Duodenal mucosa (tissue), 2 donors: ENCODE results near the gene CHST9.

ENCODE experiments used
- H3K27ac ChIP-seq: one replicate; pipeline ENCODE4 v1.7.0; 2013; ENCODE audit warnings: low read depth, low read length
- H3K27me3 ChIP-seq, 2 donors: one replicate each; pipeline ENCODE4 v1.7.0; 2013; ENCODE audit warnings: low read length in 2 of 2, control low read depth in 1 of 2; ENCODE audit not compliant: insufficient read depth in 2 of 2, control insufficient read depth in 1 of 2
- H3K36me3 ChIP-seq, 2 donors: one replicate each; pipeline ENCODE4 v1.7.0; 2013; ENCODE audit warnings: low read length in 2 of 2, control low read depth in 1 of 2; ENCODE audit not compliant: insufficient read depth in 2 of 2, control insufficient read depth in 1 of 2
- H3K4me1 ChIP-seq, 2 donors: one replicate each; pipeline ENCODE4 v1.7.0; 2013; ENCODE audit warnings: low read length in 2 of 2, control low read depth in 1 of 2; ENCODE audit not compliant: insufficient read depth in 2 of 2, control insufficient read depth in 1 of 2
- H3K4me3 ChIP-seq, 2 donors: one replicate each; pipeline ENCODE4 v1.7.0; 2013; ENCODE audit warnings: low read length in 2 of 2, low read depth in 1 of 2
- H3K9ac ChIP-seq, 2 donors: one replicate each; pipeline ENCODE4 v1.7.0; 2013; ENCODE audit warnings: low read length in 2 of 2, low read depth in 1 of 2
- H3K9me3 ChIP-seq, 2 donors: one replicate each; pipeline ENCODE4 v1.7.0; 2013; ENCODE audit warnings: low read length in 2 of 2, control low read depth in 1 of 2; ENCODE audit not compliant: control insufficient read depth in 1 of 2

Gene CHST9

DNA sequence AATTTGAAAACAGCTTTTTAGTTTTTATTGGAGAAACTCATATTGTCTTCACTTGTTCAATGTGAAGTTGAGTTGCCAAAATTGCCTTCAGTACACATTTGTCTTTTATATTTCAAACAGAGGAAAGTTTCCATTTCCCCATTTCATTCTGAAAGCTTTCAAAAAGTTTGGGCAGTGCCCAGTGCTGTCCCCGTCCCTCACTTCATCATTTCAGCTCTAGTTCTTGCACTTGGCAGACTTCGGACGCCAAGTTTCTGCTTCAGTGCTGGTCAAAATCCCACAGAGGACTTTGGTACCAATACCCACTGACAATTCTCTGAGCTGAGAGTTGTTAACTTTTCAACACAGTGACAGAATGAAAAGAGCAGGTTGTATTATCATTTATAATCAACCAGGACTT is 276.2 kb downstream of the CHST9 start:
- H3K4me3 ChIP-seq, result no peak overlapping the region
- H3K27me3 ChIP-seq, result no peaks in the 10 kb centered on the region
- H3K36me3 ChIP-seq, result no peaks in the 10 kb centered on the region
- no peaks in the 10 kb centered on the region for H3K4me1 ChIP-seq
- no peak overlapping the region for H3K27ac ChIP-seq
- no peaks in the 10 kb centered on the region for H3K9me3 ChIP-seq
- H3K9ac ChIP-seq, result no peak overlapping the region

GRCh38 chr18:26902291-26902690 is 282.8 kb downstream of the CHST9 start:
- Histone ChIP-seq H3K36me3 (no peaks in the 10 kb centered on the region), H3K4me1 (no peaks in the 10 kb centered on the region), H3K27ac (no peak overlapping the region), H3K9ac (no peak overlapping the region), H3K4me3 (no peak overlapping the region), H3K27me3 (no peaks in the 10 kb centered on the region), H3K9me3 (no peaks in the 10 kb centered on the region)

DNA sequence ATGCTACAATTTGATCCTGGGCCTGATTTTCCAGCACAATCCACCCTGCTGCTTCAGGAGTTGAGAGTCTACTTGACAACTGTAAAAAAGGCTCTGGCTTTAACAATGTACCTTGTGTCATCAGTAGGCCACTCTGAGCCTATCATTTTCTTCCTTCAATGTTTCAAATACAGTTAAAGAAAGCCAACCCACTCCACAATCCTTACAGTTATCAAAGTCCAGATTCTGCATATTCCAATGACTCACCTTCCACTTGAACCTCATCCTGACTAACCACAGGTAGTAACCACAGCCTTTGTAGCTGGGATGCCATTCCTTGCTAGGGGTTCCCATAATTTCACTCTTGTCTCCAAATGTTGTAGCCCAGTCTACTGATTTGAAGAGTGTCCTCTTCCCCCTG is 284.1 kb downstream of the CHST9 start:
- Histone ChIP-seq H3K9me3 (no peaks in the 10 kb centered on the region), H3K36me3 (no peaks in the 10 kb centered on the region), H3K4me3 (no peak overlapping the region), H3K9ac (no peak overlapping the region), H3K4me1 (no peaks in the 10 kb centered on the region), H3K27me3 (no peaks in the 10 kb centered on the region), H3K27ac (no peak overlapping the region)

GRCh38 chr18:26894426-26894825 is 290.7 kb downstream of the CHST9 start:
- Histone ChIP-seq H3K27ac (no peak overlapping the region), H3K36me3 (no peaks in the 10 kb centered on the region), H3K4me1 (no peaks in the 10 kb centered on the region), H3K9ac (no peak overlapping the region), H3K27me3 (no peaks in the 10 kb centered on the region), H3K9me3 (no peaks in the 10 kb centered on the region), H3K4me3 (no peak overlapping the region)

GRCh38 chr18:26893996-26894395 is 291.1 kb downstream of the CHST9 start:
- no peaks in the 10 kb centered on the region for H3K27me3 ChIP-seq
- no peak overlapping the region for H3K4me3 ChIP-seq
- no peak overlapping the region for H3K9ac ChIP-seq
- H3K4me1 ChIP-seq, result no peaks in the 10 kb centered on the region
- no peaks in the 10 kb centered on the region for H3K9me3 ChIP-seq
- no peaks in the 10 kb centered on the region for H3K36me3 ChIP-seq
- no peak overlapping the region for H3K27ac ChIP-seq

DNA sequence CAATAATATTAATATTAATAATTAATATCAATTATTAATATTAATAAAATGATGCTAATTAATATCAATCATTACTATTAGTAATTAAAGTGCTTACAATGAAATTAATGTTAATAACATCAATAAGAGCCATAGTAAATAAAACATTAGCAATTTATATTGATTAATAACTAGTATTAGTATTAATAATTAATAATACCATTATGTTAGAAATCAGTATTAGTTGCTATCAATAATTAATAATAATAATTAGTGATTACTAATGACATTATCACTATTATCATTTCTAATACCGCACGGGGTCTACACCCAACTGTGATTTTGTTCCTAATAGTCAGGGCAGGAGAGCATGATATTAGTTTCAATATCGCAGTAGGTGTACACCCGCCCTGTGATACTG is 296.8 kb downstream of the CHST9 start:
- H3K4me3 ChIP-seq, result no peak overlapping the region
- no peak overlapping the region for H3K9ac ChIP-seq
- no peaks in the 10 kb centered on the region for H3K36me3 ChIP-seq
- H3K4me1 ChIP-seq, result no peaks in the 10 kb centered on the region
- no peaks in the 10 kb centered on the region for H3K9me3 ChIP-seq
- H3K27me3 ChIP-seq, result no peaks in the 10 kb centered on the region
- H3K27ac ChIP-seq, result no peak overlapping the region

GRCh38 chr18:26875040-26875654 is 310.0 kb downstream of the CHST9 start:
- Histone ChIP-seq H3K4me1 (peaks cover 3 to 9% of the 10 kb centered on the region in 2 donors), H3K9me3 (no peaks in the 10 kb centered on the region), H3K36me3 (no peaks in the 10 kb centered on the region), H3K4me3 (peak overlapping the region in 1 of 2 donors; percentile 42), H3K27me3 (no peaks in the 10 kb centered on the region), H3K27ac (no peak overlapping the region), H3K9ac (no peak overlapping the region)

GRCh38 chr18:26874283-26874682 is 310.8 kb downstream of the CHST9 start:
- Histone ChIP-seq H3K9ac (no peak overlapping the region), H3K27me3 (no peaks in the 10 kb centered on the region), H3K36me3 (no peaks in the 10 kb centered on the region), H3K4me1 (peaks cover 3 to 9% of the 10 kb centered on the region in 2 donors), H3K27ac (no peak overlapping the region), H3K4me3 (no peak overlapping the region), H3K9me3 (no peaks in the 10 kb centered on the region)

DNA sequence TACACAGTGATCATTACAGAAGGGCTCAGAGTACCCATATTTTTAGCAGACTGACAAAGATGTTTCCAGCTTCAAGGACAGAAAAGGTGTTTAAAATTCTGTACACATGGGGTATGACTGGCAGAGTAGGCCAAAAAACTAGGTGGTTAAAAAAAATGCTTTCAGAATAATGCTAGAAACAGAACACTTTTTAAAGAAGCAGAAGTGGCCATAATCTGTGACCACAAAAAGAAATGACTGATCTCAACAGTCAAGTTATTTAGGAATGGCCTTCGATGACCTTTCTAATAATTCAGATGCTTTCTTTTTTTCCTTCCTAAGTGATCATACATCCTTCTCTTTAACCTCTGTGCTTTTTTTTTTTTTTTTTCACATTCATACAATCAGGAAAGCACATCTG is 315.5 kb downstream of the CHST9 start:
- no peaks in the 10 kb centered on the region for H3K36me3 ChIP-seq
- no peaks in the 10 kb centered on the region for H3K4me1 ChIP-seq
- no peaks in the 10 kb centered on the region for H3K9me3 ChIP-seq
- no peak overlapping the region for H3K9ac ChIP-seq
- H3K27me3 ChIP-seq, result peaks cover 0 to 5% of the 10 kb centered on the region in 2 donors
- H3K4me3 ChIP-seq, result no peak overlapping the region
- H3K27ac ChIP-seq, result no peak overlapping the region

DNA sequence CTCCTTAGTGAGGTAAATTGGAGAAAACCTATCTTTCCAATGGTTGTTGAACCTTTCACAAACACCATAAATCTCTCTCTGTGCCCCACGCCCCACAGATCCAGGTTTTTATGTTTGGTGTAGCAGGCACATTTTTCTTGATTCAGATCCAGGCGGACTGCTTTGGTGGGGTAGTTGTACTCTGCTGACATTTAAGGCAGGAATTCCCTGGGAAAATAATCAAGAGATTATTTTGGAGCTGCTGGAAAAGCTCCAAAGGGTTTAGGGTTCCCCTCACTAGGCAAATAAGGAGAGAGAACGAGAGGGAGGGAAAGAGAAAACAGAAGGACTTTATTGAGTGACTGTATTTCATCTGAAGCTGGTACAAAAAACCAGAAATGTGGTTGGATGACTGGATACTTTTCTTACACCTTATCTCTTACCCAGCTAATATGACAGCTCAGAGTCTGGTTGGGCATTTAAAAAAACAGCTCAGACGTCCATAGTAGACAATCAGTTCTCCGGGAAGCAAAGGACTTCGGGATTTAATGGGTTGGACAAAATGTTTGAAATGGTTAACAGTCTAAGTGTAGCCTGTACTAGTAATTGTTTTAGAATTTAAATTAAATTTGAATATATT is 316.0 kb downstream of the CHST9 start:
- H3K9me3 ChIP-seq, result no peaks in the 10 kb centered on the region
- no peak overlapping the region for H3K9ac ChIP-seq
- H3K36me3 ChIP-seq, result no peaks in the 10 kb centered on the region
- no peaks in the 10 kb centered on the region for H3K4me1 ChIP-seq
- peaks cover 3 to 11% of the 10 kb centered on the region in 2 donors for H3K27me3 ChIP-seq
- no peak overlapping the region for H3K4me3 ChIP-seq
- H3K27ac ChIP-seq, result no peak overlapping the region
